HepG2 (cell line): ENCODE results near the gene BRAP. TPM values are rescaled to one million over a fixed set of nuclear protein-coding genes. Genes with fewer than 3 reads are reported as not detected.
"Not testable (repeated sequence)": the region's sequence is repeated elsewhere in the genome, so short reads cannot be mapped to it uniquely, and the experiment has no call there.

ENCODE experiments used
- ATAC-seq: fragments of 200-7000 bp; cut with Tn5 transposase; 3 replicates; pipeline ENCODE4 v1.9.1; 2020; ENCODE audit warnings: mild to moderate bottlenecking, moderate library complexity
- BruUV-seq: library from RNA; stranded (reverse); fragments of 400-500 nt; replicated peaks from 2 replicates; lab custom pipeline; 2021; lab: Mats Ljungman, UMichigan
- CTCF ChIA-PET: fragments of 300-600 bp; formaldehyde crosslinking; extraction: SDS; loops from one replicate; lab custom pipeline; 2021; ENCODE audit warnings: low total read pairs, inconsistent platforms, low intra/inter-chr PET ratio; lab: Yijun Ruan, JAX
- POLR2A ChIA-PET: fragments of 350-600 bp; sonication (Branson Sonifier 250); formaldehyde crosslinking; loops from one replicate; lab custom pipeline; 2020; ENCODE audit warnings: antibody characterized with exemption, inconsistent platforms; lab: Yijun Ruan, JAX
- DNase-seq: peaks from one replicate; pipeline ENCODE4 v3.0.0-alpha.2; 2015; ENCODE audit warnings: low spot score
- FAIRE-seq: peaks from 3 replicates; lab custom pipeline; 2011; peaks lifted over from hg19 to GRCh38; lab: Jason Lieb, UNC
- H2AFZ ChIP-seq: one replicate; pipeline ENCODE4 v1.6.1; 2011; ENCODE audit warnings: low read length, inconsistent platforms
- H3K27ac ChIP-seq: fragments of 300-600 bp; 3 replicates; pipeline ENCODE4 v1.8.0; 2011; ENCODE audit warnings: mixed run types, mild to moderate bottlenecking, mixed read lengths, low read length, inconsistent platforms; ENCODE audit not compliant: insufficient read depth; ENCODE audit errors: extremely low read length
- H3K27me3 ChIP-seq, 2 experiments: fragments of 200-600 bp in 1 of 2; 2 replicates in 1 of 2; 3 replicates in 1 of 2; pipeline versions ENCODE4 v1.6.0 to v1.8.0; 2011; ENCODE audit warnings: low read length in 2 of 2, mild to moderate bottlenecking in 2 of 2, moderate library complexity in 2 of 2, inconsistent platforms in 1 of 2; ENCODE audit not compliant: insufficient read depth in 2 of 2, control insufficient read depth in 1 of 2
- H3K36me3 ChIP-seq, 2 experiments: fragments of 200-600 bp in 1 of 2; replicated peaks in 1 of 2; 2 replicates in 1 of 2; 3 replicates in 1 of 2; pipeline versions ENCODE4 v1.5.1 to v1.8.0; 2011; ENCODE audit warnings: low read length in 2 of 2, inconsistent platforms in 1 of 2; ENCODE audit not compliant: insufficient read depth in 2 of 2, control insufficient read depth in 1 of 2
- H3K4me1 ChIP-seq: 2 replicates; pipeline ENCODE4 v1.5.1; 2012; ENCODE audit warnings: low read length, inconsistent platforms; ENCODE audit not compliant: insufficient read depth
- H3K4me2 ChIP-seq: 2 replicates; pipeline ENCODE4 v1.6.0; 2011; ENCODE audit warnings: low read depth, low read length, inconsistent platforms
- H3K4me3 ChIP-seq, 3 experiments: fragments of 200-600 bp in 1 of 3; sonication (generic), shearing (Covaris generic) in 1 of 3; replicated peaks in 1 of 3; 2 replicates each; pipeline ENCODE4 v1.5.1; 2011 to 2016; ENCODE audit warnings: low read length in 3 of 3, inconsistent platforms in 2 of 3, low read depth in 2 of 3, mild to moderate bottlenecking in 2 of 3, control low read depth in 1 of 3, mixed read lengths in 1 of 3; ENCODE audit not compliant: insufficient read depth in 1 of 3
- H3K79me2 ChIP-seq: one replicate; pipeline ENCODE4 v1.6.1; 2011; ENCODE audit warnings: low read length, inconsistent platforms; ENCODE audit not compliant: insufficient read depth
- H3K9ac ChIP-seq: 2 replicates; pipeline ENCODE4 v1.6.0; 2011; ENCODE audit warnings: mild to moderate bottlenecking, low read depth, low read length, inconsistent platforms; ENCODE audit not compliant: insufficient read depth
- H3K9me3 ChIP-seq: 2 replicates; pipeline ENCODE4 v1.5.1; 2012; ENCODE audit warnings: mild to moderate bottlenecking, low read length
- H4K20me1 ChIP-seq: 2 replicates; pipeline ENCODE4 v1.6.0; 2011; ENCODE audit warnings: inconsistent platforms, mild to moderate bottlenecking, low read length, moderate library complexity; ENCODE audit not compliant: insufficient read depth
- ARID4A ChIP-seq: sonication (generic); formaldehyde crosslinking; IDR thresholded peaks from 2 replicates; pipeline ENCODE4 v1.5.0; 2020; ENCODE audit warnings: mild to moderate bottlenecking, missing genetic modification reagents, borderline replicate concordance
- MXD3 ChIP-seq: IDR thresholded peaks from 2 replicates; pipeline ENCODE4 v1.6.1; 2016; ENCODE audit warnings: mild to moderate bottlenecking, missing biosample characterization, missing genetic modification reagents
- TSC22D2 ChIP-seq: sonication (generic); formaldehyde crosslinking; IDR thresholded peaks from 2 replicates; pipeline ENCODE4 v1.5.1; 2020; ENCODE audit warnings: missing genetic modification reagents, mild to moderate bottlenecking, borderline replicate concordance
- ZNF503 ChIP-seq: sonication (generic); formaldehyde crosslinking; IDR thresholded peaks from 2 replicates; pipeline ENCODE4 v1.4.0; 2020; ENCODE audit warnings: missing genetic modification reagents
- ZNF75D ChIP-seq: sonication (generic); formaldehyde crosslinking; IDR thresholded peaks from 2 replicates; pipeline ENCODE4 v1.8.1; 2023; ENCODE audit warnings: missing genetic modification reagents, mild to moderate bottlenecking, borderline replicate concordance
- WGBS: methylation state at CpG from one replicate; pipeline ENCODE4 v1.1.6; 2017; ENCODE audit warnings: low lambda C conversion rate; 5-methylcytosine and 5-hydroxymethylcytosine counted together
- in situ Hi-C: cut with HindIII; loops from 2 replicates; pipeline ENCODE4 v1.10.0; 2017; ENCODE audit warnings: low pct_unique_long_range_greater_than_20kb; ENCODE audit not compliant: extremely low pct_ligation_motif_present
- intact Hi-C: fragments of 100-400 bp; cut with micrococcal nuclease; formaldehyde crosslinking; loops from one replicate; pipeline ENCODE4 v1.10.0; 2022; ENCODE audit not compliant: unreplicated experiment
- polyA plus RNA-seq, 8 experiments: library from polyadenylated mRNA; depleted of rRNA in 3 of 8; stranded (reverse) in 7 of 8; unstranded in 1 of 8; fragments of >200 nt; fragmentation: Illumina TruSeq in 4 of 8; extraction: Trizol in 4 of 8; gene quantifications; 2 replicates each; pipeline versions ENCODE4 v1.2.1 to v1.2.3, GENCODE V29; 2011 to 2016; ENCODE audit warnings: low read depth in 4 of 8, missing spikeins in 1 of 8, mixed read lengths in 1 of 8; ENCODE audit not compliant: insufficient read depth in 1 of 8
- total RNA-seq, 5 experiments: library from RNA; depleted of rRNA; stranded (reverse); fragments of >200 nt; fragmentation: Illumina TruSeq; extraction: Trizol; gene quantifications; 2 replicates each; pipeline ENCODE4 v1.2.3, GENCODE V29; 2016; ENCODE audit warnings: low read depth in 1 of 5

The BRAP gene
- total and polyA plus RNA-seq, 2 of the 13 experiments (the other 11 are each of a cell fraction or from before 2014, with no cell fraction given), result 8.1 to 15.4 TPM

- TF ChIP-seq MXD3, result no peak
- no peak for TF ChIP-seq ZNF75D (CRISPR knock-in tag)
- no peak for TF ChIP-seq ZNF503 (CRISPR knock-in tag)
- TF ChIP-seq TSC22D2 (CRISPR knock-in tag), result no peak
- no peak for TF ChIP-seq ARID4A (CRISPR knock-in tag)
Measured at GRCh38 chr12:111728795-111729194, 43.0 kb upstream of the BRAP start (continued).

GRCh38 chr12:111723646-111724360 is 38.0 kb upstream of the BRAP start:
- DNase-seq, result not testable (repeated sequence)
- 100% methylated on average over 21 of the region's 46 CpGs for WGBS

More at GRCh38 chr12:111723646-111724360, 38.0 kb upstream of the BRAP start:
- H2AFZ ChIP-seq, H3K27ac ChIP-seq, H3K27me3 ChIP-seq, H3K36me3 ChIP-seq, H3K4me1 ChIP-seq, intact Hi-C loops, H3K79me2 ChIP-seq, H3K9me3 ChIP-seq, FAIRE-seq, BruUV-seq, H4K20me1 ChIP-seq, H3K4me3 ChIP-seq, POLR2A ChIA-PET, H3K9ac ChIP-seq, H3K4me2 ChIP-seq, in situ Hi-C loops, CTCF ChIA-PET, ATAC-seq: not testable (repeated sequence)
